T47D (cell line): ENCODE measurements around the gene UTY.
"Not testable (repeated sequence)": the region's sequence is repeated elsewhere in the genome, so short reads cannot be mapped to it uniquely, and the experiment has no call there.

ENCODE experiments used
- DNase-seq, 2 experiments: peaks; one replicate each; pipeline versions ENCODE4 v3.0.0 to v3.0.0-alpha.2; 2011 to 2012; ENCODE audit warnings: low read depth in 1 of 2, low spot score in 1 of 2
- JUND ChIP-seq: IDR thresholded peaks from 2 replicates; pipeline ENCODE4 v1.6.1; 2012; ENCODE audit warnings: low read depth
- in situ Hi-C: cut with HindIII; loops from 2 replicates; pipeline ENCODE4 v1.10.0; 2016; ENCODE audit warnings: low sequenced_read_pairs, low pct_unique_long_range_greater_than_20kb

The UTY gene

GRCh38 chrY:13337934-13338333 lies 141.9 kb downstream of the UTY start:
- TF ChIP-seq JUND: no peak
- DNase-seq: no peak
- in situ Hi-C loops: no loop called here

- in situ Hi-C loops: no loop called here
- TF ChIP-seq JUND: no peak
- DNase-seq: no peak
These were observed 146.0 kb downstream of the UTY start for GRCh38 chrY:13333791-13334190.

- in situ Hi-C loops: no loop called here
- TF ChIP-seq JUND: no peak
- no peak for DNase-seq
These were observed 149.2 kb downstream of the UTY start for GRCh38 chrY:13330651-13331050.

- DNase-seq: no peak
- in situ Hi-C loops: no loop called here
- TF ChIP-seq JUND: no peak
These were observed 166.9 kb downstream of the UTY start for GRCh38 chrY:13312966-13313365.

GRCh38 chrY:13307959-13308358 lies 171.9 kb downstream of the UTY start:
- TF ChIP-seq JUND: no peak
- no peak for DNase-seq
- in situ Hi-C loops: no loop called here

- in situ Hi-C loops: no loop called here
- DNase-seq: no peak
- TF ChIP-seq JUND: no peak
These were observed 179.0 kb downstream of the UTY start for GRCh38 chrY:13300795-13301194.

GRCh38 chrY:13299411-13299810 lies 180.4 kb downstream of the UTY start:
- in situ Hi-C loops: no loop called here
- DNase-seq: no peak
- TF ChIP-seq JUND: no peak

- no peak for DNase-seq
- no peak for TF ChIP-seq JUND
- in situ Hi-C loops: no loop called here
These were observed 183.5 kb downstream of the UTY start for GRCh38 chrY:13296176-13296890.

GRCh38 chrY:13295026-13295425 lies 184.8 kb downstream of the UTY start:
- no peak for DNase-seq
- in situ Hi-C loops: no loop called here
- no peak for TF ChIP-seq JUND

- DNase-seq: no peak
- TF ChIP-seq JUND: no peak
- in situ Hi-C loops: no loop called here
These were observed 188.6 kb downstream of the UTY start for GRCh38 chrY:13291199-13291598.

- DNase-seq, in situ Hi-C loops: not testable (repeated sequence)
These were observed 197.4 kb downstream of the UTY start for GRCh38 chrY:13282151-13283054.

- no peak for DNase-seq
- in situ Hi-C loops: no loop called here
- TF ChIP-seq JUND: no peak
These were observed 200.3 kb downstream of the UTY start for GRCh38 chrY:13279561-13279960.

- no peak for DNase-seq
- in situ Hi-C loops: no loop called here
- no peak for TF ChIP-seq JUND
These were observed 208.1 kb downstream of the UTY start for GRCh38 chrY:13271706-13272105.

GRCh38 chrY:13253941-13254440 lies 225.8 kb downstream of the UTY start:
- in situ Hi-C loops, DNase-seq: not testable (repeated sequence)
